ENCODE measurements around the gene PDZRN4.

PDZRN4 gene

GRCh38 chr12:41566703-41567102 lies 378.6 kb downstream of the PDZRN4 start:
- Histone ChIP-seq H3K9me2 (replicated peaks; ENCODE audit: insufficient read depth, low read length) (no peaks in the 10 kb centered on the region), H3K27me3 (ENCODE audit: low read length) (no peaks in the 10 kb centered on the region), H2AFZ (ENCODE audit: low read depth, low read length, severe bottlenecking) (no peak overlapping the region), H4K20me1 (ENCODE audit: low read depth, low read length) (no peaks in the 10 kb centered on the region), H3K27ac (ENCODE audit: low read depth, low read length) (no peak overlapping the region), H3K4me2 (ENCODE audit: low read depth, low read length, poor library complexity, severe bottlenecking) (no peak overlapping the region), H3K79me2 (ENCODE audit: insufficient read depth, low read length) (no peaks in the 10 kb centered on the region), H3K36me3 (ENCODE audit: low read length) (no peaks in the 10 kb centered on the region), H3K9me3 (ENCODE audit: insufficient read depth, low read length) (no peaks in the 10 kb centered on the region), H3K4me3 (ENCODE audit: insufficient read depth, low read length, poor library complexity, severe bottlenecking) (no peak overlapping the region), H3F3A (ENCODE audit: insufficient read depth) (no peaks in the 10 kb centered on the region), H3K9ac (ENCODE audit: low read length) (no peak overlapping the region)
- TF ChIP-seq CTCF (IDR thresholded peaks at IDR 0.05; ENCODE audit: insufficient read depth, low read length, poor library complexity, severe bottlenecking), result no peak
- no peak for TF ChIP-seq EZH2phosphoT487 (conservative IDR thresholded peaks at IDR 0.05; ENCODE audit: low read length)

- H3F3A ChIP-seq (ENCODE audit: insufficient read depth), result no peaks in the 10 kb centered on the region
- H3K9ac ChIP-seq (ENCODE audit: low read length), result no peak overlapping the region
- H3K9me2 ChIP-seq (replicated peaks; ENCODE audit: insufficient read depth, low read length), result no peaks in the 10 kb centered on the region
- H4K20me1 ChIP-seq (ENCODE audit: low read depth, low read length), result no peaks in the 10 kb centered on the region
- H3K36me3 ChIP-seq (ENCODE audit: low read length), result no peaks in the 10 kb centered on the region
- no peak overlapping the region for H3K4me3 ChIP-seq (ENCODE audit: insufficient read depth, low read length, poor library complexity, severe bottlenecking)
- H2AFZ ChIP-seq (ENCODE audit: low read depth, low read length, severe bottlenecking), result no peak overlapping the region
- no peak overlapping the region for H3K27ac ChIP-seq (ENCODE audit: low read depth, low read length)
- H3K4me2 ChIP-seq (ENCODE audit: low read depth, low read length, poor library complexity, severe bottlenecking), result no peak overlapping the region
- no peaks in the 10 kb centered on the region for H3K9me3 ChIP-seq (ENCODE audit: insufficient read depth, low read length)
- no peak for TF ChIP-seq EZH2phosphoT487 (conservative IDR thresholded peaks at IDR 0.05; ENCODE audit: low read length)
- no peak for TF ChIP-seq CTCF (IDR thresholded peaks at IDR 0.05; ENCODE audit: insufficient read depth, low read length, poor library complexity, severe bottlenecking)
- H3K79me2 ChIP-seq (ENCODE audit: insufficient read depth, low read length), result no peaks in the 10 kb centered on the region
- no peaks in the 10 kb centered on the region for H3K27me3 ChIP-seq (ENCODE audit: low read length)
Observed at GRCh38 chr12:41573445-41573844, 385.3 kb downstream of the PDZRN4 start.

GRCh38 chr12:41576925-41577324 lies 388.8 kb downstream of the PDZRN4 start:
- Histone ChIP-seq H4K20me1 (ENCODE audit: low read depth, low read length) (no peaks in the 10 kb centered on the region), H3K36me3 (ENCODE audit: low read length) (no peaks in the 10 kb centered on the region), H3K4me3 (ENCODE audit: insufficient read depth, low read length, poor library complexity, severe bottlenecking) (no peak overlapping the region), H3K9ac (ENCODE audit: low read length) (no peak overlapping the region), H3K27ac (ENCODE audit: low read depth, low read length) (no peak overlapping the region), H3K27me3 (ENCODE audit: low read length) (no peaks in the 10 kb centered on the region), H3K4me2 (ENCODE audit: low read depth, low read length, poor library complexity, severe bottlenecking) (no peak overlapping the region), H2AFZ (ENCODE audit: low read depth, low read length, severe bottlenecking) (no peak overlapping the region), H3F3A (ENCODE audit: insufficient read depth) (no peaks in the 10 kb centered on the region), H3K9me2 (replicated peaks; ENCODE audit: insufficient read depth, low read length) (no peaks in the 10 kb centered on the region), H3K79me2 (ENCODE audit: insufficient read depth, low read length) (no peaks in the 10 kb centered on the region), H3K9me3 (ENCODE audit: insufficient read depth, low read length) (no peaks in the 10 kb centered on the region)
- no peak for TF ChIP-seq CTCF (IDR thresholded peaks at IDR 0.05; ENCODE audit: insufficient read depth, low read length, poor library complexity, severe bottlenecking)
- TF ChIP-seq EZH2phosphoT487 (conservative IDR thresholded peaks at IDR 0.05; ENCODE audit: low read length), result no peak
